Ishikawa (cell line): Measurements from ENCODE around the gene EIPR1.

Source experiments
- CREB1 ChIP-seq: IDR thresholded peaks from 2 replicates; pipeline ENCODE4 v1.6.1; 2012; ENCODE audit warnings: low read depth
- EP300 ChIP-seq: IDR thresholded peaks from 2 replicates; pipeline ENCODE4 v1.6.1; 2012; ENCODE audit warnings: borderline replicate concordance
- MAX ChIP-seq: IDR thresholded peaks from 2 replicates; pipeline ENCODE4 v1.6.1; 2012
- RAD21 ChIP-seq: IDR thresholded peaks from 2 replicates; pipeline ENCODE4 v1.6.1; 2012; ENCODE audit warnings: low read depth
- TAF1 ChIP-seq: IDR thresholded peaks from 2 replicates; pipeline ENCODE4 v1.6.1; 2012; ENCODE audit warnings: low read depth, mild to moderate bottlenecking
- USF1 ChIP-seq: IDR thresholded peaks from 2 replicates; pipeline ENCODE4 v1.6.1; 2012
- ZBTB7A ChIP-seq: IDR thresholded peaks from 2 replicates; pipeline ENCODE4 v1.6.1; 2012; ENCODE audit warnings: low read depth
- TF ChIP-seq, protein P1 (sequence below): IDR thresholded peaks from 2 replicates; pipeline ENCODE4 v1.6.1; 2012; ENCODE audit warnings: low read depth, mild to moderate bottlenecking

DNA sequence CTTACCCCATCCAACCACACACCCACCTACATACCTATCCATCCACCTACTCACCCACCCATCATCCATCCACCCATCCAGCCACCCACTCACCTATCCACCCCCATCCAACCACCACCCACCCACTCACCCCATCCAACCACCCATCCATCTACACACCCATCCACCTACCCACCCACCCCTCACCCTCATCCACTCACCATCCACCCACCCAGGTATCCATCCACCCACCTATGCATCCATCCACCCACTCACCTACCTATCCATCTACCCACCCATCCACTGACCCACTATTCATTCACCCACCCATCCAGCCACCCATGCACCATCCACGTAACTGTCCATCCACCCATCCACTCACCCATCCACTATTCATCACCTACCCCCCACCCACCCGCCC is 194.8 kb downstream of the EIPR1 start:
- TF ChIP-seq CREB1 (no peak), MAX (no peak), EP300 (no peak), USF1 (no peak), RAD21 (no peak), TAF1 (no peak), ZBTB7A (no peak)
- TF ChIP-seq, protein P1, sequence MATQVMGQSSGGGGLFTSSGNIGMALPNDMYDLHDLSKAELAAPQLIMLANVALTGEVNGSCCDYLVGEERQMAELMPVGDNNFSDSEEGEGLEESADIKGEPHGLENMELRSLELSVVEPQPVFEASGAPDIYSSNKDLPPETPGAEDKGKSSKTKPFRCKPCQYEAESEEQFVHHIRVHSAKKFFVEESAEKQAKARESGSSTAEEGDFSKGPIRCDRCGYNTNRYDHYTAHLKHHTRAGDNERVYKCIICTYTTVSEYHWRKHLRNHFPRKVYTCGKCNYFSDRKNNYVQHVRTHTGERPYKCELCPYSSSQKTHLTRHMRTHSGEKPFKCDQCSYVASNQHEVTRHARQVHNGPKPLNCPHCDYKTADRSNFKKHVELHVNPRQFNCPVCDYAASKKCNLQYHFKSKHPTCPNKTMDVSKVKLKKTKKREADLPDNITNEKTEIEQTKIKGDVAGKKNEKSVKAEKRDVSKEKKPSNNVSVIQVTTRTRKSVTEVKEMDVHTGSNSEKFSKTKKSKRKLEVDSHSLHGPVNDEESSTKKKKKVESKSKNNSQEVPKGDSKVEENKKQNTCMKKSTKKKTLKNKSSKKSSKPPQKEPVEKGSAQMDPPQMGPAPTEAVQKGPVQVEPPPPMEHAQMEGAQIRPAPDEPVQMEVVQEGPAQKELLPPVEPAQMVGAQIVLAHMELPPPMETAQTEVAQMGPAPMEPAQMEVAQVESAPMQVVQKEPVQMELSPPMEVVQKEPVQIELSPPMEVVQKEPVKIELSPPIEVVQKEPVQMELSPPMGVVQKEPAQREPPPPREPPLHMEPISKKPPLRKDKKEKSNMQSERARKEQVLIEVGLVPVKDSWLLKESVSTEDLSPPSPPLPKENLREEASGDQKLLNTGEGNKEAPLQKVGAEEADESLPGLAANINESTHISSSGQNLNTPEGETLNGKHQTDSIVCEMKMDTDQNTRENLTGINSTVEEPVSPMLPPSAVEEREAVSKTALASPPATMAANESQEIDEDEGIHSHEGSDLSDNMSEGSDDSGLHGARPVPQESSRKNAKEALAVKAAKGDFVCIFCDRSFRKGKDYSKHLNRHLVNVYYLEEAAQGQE: no peak
